Endothelial cell (in vitro differentiated cells): ENCODE data around the gene CCDC60. TPM values are rescaled to one million over a fixed set of nuclear protein-coding genes. Genes with fewer than 3 reads are reported as not detected.

Source experiments
- DNase-seq: peaks from one replicate; pipeline ENCODE4 v3.0.0; 2021; ENCODE audit warnings: low spot score
- H3K27ac Mint-ChIP-seq: one replicate; pipeline ENCODE4 v1.8.0; 2021; ENCODE audit warnings: mixed read lengths, inconsistent platforms; ENCODE audit not compliant: unreplicated experiment
- H3K27me3 Mint-ChIP-seq: one replicate; pipeline ENCODE4 v1.8.0; 2021; ENCODE audit warnings: mild to moderate bottlenecking, moderate library complexity, mixed read lengths, inconsistent platforms; ENCODE audit not compliant: unreplicated experiment
- H3K36me3 Mint-ChIP-seq: one replicate; pipeline ENCODE4 v1.8.0; 2021; ENCODE audit warnings: mild to moderate bottlenecking, low read depth, mixed read lengths, inconsistent platforms; ENCODE audit not compliant: unreplicated experiment
- H3K4me1 Mint-ChIP-seq: one replicate; pipeline ENCODE4 v1.8.0; 2021; ENCODE audit warnings: mild to moderate bottlenecking, mixed read lengths, inconsistent platforms; ENCODE audit not compliant: unreplicated experiment
- H3K4me3 Mint-ChIP-seq: one replicate; pipeline ENCODE4 v1.8.0; 2021; ENCODE audit warnings: mild to moderate bottlenecking, mixed read lengths, inconsistent platforms; ENCODE audit not compliant: unreplicated experiment
- H3K9me3 Mint-ChIP-seq: one replicate; pipeline ENCODE4 v1.8.0; 2021; ENCODE audit warnings: mixed read lengths, inconsistent platforms; ENCODE audit not compliant: unreplicated experiment
- CTCF ChIP-seq: fragments of 200-600 bp; sonication (generic); IDR thresholded peaks from one replicate; pipeline ENCODE4 v1.5.0; 2021; ENCODE audit warnings: antibody characterized with exemption; ENCODE audit not compliant: unreplicated experiment
- total RNA-seq: library from RNA; stranded (reverse); fragmentation: NEBNext Ultra II Directional; extraction: Animal tissue kit (Norgen Biotek cat#: 25700); gene quantifications from one replicate; pipeline ENCODE4 v1.2.1, GENCODE V29; 2021; ENCODE audit not compliant: unreplicated experiment

The CCDC60 gene
- total RNA-seq, 1 donor from 2014 or later = 1.9 TPM

GRCh38 chr12:119576915-119577314 lies 242.4 kb downstream of the CCDC60 start:
- peaks cover 17% of the 10 kb centered on the region for H3K36me3 Mint-ChIP-seq
- peaks cover 2% of the 10 kb centered on the region for H3K27me3 Mint-ChIP-seq
- no peak overlapping the region for H3K4me3 Mint-ChIP-seq
- H3K4me1 Mint-ChIP-seq = peaks cover 9% of the 10 kb centered on the region
- no peaks in the 10 kb centered on the region for H3K9me3 Mint-ChIP-seq
- no peak for DNase-seq
- TF ChIP-seq CTCF = no peak
- no peak overlapping the region for H3K27ac Mint-ChIP-seq

GRCh38 chr12:119578112-119578511 lies 243.6 kb downstream of the CCDC60 start:
- Mint-ChIP-seq H3K27me3 (no peaks in the 10 kb centered on the region), H3K27ac (no peak overlapping the region), H3K4me3 (no peak overlapping the region), H3K36me3 (peaks cover 9% of the 10 kb centered on the region), H3K9me3 (no peaks in the 10 kb centered on the region), H3K4me1 (peaks cover 9% of the 10 kb centered on the region)
- no peak for TF ChIP-seq CTCF
- DNase-seq = no peak

- no peak overlapping the region for H3K27ac Mint-ChIP-seq
- peaks cover 6% of the 10 kb centered on the region for H3K27me3 Mint-ChIP-seq
- H3K4me3 Mint-ChIP-seq = no peak overlapping the region
- peaks cover 32% of the 10 kb centered on the region for H3K4me1 Mint-ChIP-seq
- DNase-seq = no peak
- no peaks in the 10 kb centered on the region for H3K9me3 Mint-ChIP-seq
- H3K36me3 Mint-ChIP-seq = peaks cover 13% of the 10 kb centered on the region
- TF ChIP-seq CTCF = no peak
Observed at GRCh38 chr12:119589097-119589496, 254.6 kb downstream of the CCDC60 start.

GRCh38 chr12:119589634-119590033 lies 255.1 kb downstream of the CCDC60 start:
- TF ChIP-seq CTCF = no peak
- H3K4me3 Mint-ChIP-seq = no peak overlapping the region
- H3K36me3 Mint-ChIP-seq = peaks cover 18% of the 10 kb centered on the region
- H3K27me3 Mint-ChIP-seq = peaks cover 11% of the 10 kb centered on the region
- H3K9me3 Mint-ChIP-seq = no peaks in the 10 kb centered on the region
- DNase-seq = no peak
- peaks cover 37% of the 10 kb centered on the region for H3K4me1 Mint-ChIP-seq
- no peak overlapping the region for H3K27ac Mint-ChIP-seq

Other genes with a start within 250 kb of the CCDC60 start
- gene HSPB8, start 155.8 kb upstream of the CCDC60 start, total RNA-seq = 2.7 TPM